ENCODE results near the gene IGFBP2.

IGFBP2 gene

DNA sequence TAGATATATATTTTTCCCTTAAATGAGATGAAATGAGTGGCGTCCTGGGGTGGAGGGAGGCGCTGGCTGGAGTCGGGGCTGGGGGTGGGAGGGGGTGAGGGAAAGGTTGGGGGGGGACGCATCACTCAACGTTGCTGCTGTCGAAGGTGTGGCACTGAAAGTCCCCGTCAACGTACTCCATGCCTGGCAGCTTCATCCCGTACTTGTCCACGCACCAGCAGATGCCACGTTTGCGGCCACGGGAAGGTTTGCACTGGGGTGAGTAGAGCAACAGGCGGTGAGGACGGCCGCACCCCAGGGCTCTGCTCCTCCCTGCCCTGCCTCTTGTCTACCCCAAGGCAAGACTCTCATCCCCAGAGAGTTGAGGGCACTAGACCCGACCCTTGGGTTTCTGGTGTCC, 43.4 kb downstream of the IGFBP2 start:
- TF ChIP-seq JUND (IDR thresholded peaks at IDR 0.05; ENCODE audit: low read depth): no peak
- in situ Hi-C loops (cut with HindIII; ENCODE audit: low pct_unique_long_range_greater_than_20kb, low sequenced_read_pairs): no loop called here
- no peak for DNase-seq (ENCODE audit: low read depth in 1 of 2, low spot score in 1 of 2)

DNA sequence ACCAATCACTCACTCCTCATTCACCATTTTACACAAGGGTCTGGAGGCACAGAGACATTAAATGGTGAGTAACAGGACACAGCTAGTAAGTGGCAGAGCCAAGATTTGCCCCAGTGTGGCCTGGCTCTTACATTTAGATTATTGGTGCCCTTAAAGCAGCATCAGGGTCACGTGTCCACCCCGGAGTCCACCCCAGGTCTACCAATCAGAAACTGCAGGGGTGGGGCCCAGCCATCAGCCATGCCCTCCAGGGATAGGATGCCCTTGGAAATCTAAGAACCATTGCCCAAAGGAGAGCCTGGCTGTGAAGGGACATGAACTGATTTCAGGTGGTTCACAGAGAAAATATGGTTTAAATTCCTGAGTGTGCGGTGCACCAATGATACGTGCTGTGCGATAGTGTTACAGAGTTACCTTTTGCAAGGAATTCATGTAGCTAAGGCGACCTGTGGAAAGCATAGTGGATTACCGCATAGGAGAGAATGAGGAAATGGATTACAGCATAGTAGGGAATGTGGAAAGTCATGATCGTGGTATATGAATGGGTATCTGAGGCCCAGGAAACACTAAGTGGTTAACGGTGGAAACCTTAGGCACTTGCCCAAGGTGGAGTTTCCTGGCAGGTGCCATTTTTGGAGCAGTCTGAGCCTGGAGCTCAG, 44.3 kb downstream of the IGFBP2 start:
- no peak for DNase-seq (ENCODE audit: low read depth in 1 of 2, low spot score in 1 of 2)
- in situ Hi-C loops (cut with HindIII; ENCODE audit: low pct_unique_long_range_greater_than_20kb, low sequenced_read_pairs): no loop called here
- no peak for TF ChIP-seq JUND (IDR thresholded peaks at IDR 0.05; ENCODE audit: low read depth)

DNA sequence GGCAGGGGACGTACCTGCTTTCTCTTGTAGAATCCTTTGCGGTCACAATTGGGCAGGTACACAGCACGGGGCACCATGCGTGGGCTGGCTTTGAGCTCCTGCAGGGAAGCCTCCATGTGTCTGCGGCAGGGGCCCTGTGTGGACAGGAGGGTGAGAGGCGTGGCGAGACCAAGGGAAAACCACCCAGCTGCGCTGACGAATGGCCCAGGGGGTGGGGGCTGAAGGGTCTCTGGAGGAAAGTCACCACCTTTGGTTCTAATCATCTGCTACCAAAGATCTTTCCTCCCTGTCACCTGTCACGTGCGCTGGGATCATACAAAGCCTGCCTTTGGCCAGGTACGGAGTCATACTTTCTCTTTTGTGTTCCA, 44.9 kb downstream of the IGFBP2 start:
- in situ Hi-C loops (cut with HindIII; ENCODE audit: low pct_unique_long_range_greater_than_20kb, low sequenced_read_pairs): no loop called here
- no peak for TF ChIP-seq JUND (IDR thresholded peaks at IDR 0.05; ENCODE audit: low read depth)

DNA sequence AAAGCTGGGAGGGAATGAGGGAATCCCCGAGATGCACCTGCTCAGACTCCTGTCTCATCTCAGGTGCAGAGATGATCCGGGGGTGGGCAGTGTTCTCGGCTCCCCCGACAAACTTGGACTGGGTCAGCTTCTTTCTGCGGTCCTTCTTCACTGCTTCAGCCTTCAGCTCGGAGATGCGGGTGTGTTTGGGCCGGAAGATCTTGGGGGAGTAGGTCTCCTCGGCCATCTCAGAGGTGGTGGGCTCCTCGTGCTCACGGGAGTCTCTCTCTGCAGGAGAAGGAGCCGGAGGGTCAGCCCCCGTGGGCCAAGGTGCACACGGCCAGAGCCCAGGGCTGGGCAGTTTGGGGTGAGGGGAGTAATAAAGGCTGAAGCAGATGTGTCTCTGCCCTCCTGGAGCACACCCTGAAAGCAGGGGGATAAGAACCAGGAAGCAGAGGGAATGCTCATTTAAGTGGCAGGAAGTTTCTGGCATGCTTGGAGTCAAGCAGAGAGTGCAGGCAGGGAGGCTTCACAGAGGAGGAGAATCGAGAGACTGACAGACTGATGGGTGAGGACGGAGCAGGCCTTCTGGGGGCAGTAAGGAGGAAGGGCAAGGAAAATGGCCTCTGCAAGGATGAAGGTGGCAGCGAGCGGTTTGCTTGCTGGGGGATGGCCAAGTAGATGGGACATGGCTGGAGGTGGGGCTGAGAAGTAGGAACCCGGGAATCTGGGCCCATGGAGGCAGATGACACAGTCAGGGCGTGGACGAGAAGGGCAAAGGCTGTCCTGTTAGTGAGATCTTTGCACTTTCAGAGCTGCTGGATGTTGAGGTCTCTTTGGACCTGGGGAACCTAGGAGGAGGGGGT, 45.8 kb downstream of the IGFBP2 start:
- in situ Hi-C loops (cut with HindIII; ENCODE audit: low pct_unique_long_range_greater_than_20kb, low sequenced_read_pairs): no loop called here
- no peak for DNase-seq (ENCODE audit: low read depth in 1 of 2, low spot score in 1 of 2)
- no peak for TF ChIP-seq JUND (IDR thresholded peaks at IDR 0.05; ENCODE audit: low read depth)

More for the DNA sequence above, 44.9 kb downstream of the IGFBP2 start:
- DNase-seq (ENCODE audit: low read depth in 1 of 2, low spot score in 1 of 2): no peak

DNA sequence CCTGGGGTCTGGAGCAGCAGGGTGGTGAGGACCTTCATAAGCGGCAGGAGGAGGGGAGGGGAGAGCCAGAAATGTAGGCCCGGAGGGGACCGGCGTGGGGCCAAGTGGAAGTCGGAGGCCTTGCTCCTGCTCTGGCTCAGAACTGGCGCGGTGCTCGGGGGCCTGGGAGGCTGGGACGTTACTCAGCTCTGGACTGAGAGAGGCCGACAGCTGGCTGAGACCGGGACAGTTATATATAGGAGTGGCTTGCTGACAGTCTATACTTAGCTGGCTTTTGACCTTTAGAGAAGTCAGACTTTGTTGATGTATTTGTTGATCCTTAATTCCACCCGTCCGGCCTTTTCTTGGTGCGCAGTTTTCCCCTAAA, 46.4 kb downstream of the IGFBP2 start:
- no peak for DNase-seq (ENCODE audit: low read depth in 1 of 2, low spot score in 1 of 2)
- in situ Hi-C loops (cut with HindIII; ENCODE audit: low pct_unique_long_range_greater_than_20kb, low sequenced_read_pairs): no loop called here
- no peak for TF ChIP-seq JUND (IDR thresholded peaks at IDR 0.05; ENCODE audit: low read depth)

DNA sequence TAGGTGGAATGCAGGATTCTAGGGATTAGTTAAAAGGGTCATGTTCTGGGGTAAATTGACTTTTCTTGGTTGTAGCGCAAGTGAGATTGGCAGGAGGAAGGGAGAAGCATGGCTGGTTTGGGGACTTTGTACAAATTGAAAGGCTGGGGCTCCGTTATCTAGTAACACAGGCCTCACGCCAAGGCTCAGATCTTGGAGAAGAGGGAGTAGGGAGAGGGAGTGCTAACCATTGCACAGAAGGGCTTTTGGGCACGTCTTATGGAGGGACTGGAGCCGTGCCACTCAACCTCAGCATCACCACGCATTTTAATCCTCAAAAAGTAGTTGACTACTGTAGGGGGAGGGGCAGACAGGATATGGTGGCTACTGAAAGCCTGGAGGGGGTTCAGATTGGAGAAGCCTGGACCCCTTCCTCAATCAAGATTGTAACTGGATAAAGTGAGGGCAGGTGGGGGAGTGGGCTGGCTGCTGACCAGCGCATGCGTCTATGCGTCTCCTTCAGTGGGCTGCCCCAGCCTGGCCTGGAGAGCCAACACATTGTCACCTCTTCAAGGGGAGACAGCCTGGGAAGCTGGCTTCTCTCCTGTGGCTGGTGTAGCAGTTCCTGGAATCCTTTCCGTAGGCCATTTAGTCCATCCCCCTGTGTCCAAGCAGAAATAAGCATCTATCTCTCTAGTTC, 47.9 kb downstream of the IGFBP2 start:
- in situ Hi-C loops (cut with HindIII; ENCODE audit: low pct_unique_long_range_greater_than_20kb, low sequenced_read_pairs): no loop called here
- DNase-seq (ENCODE audit: low read depth in 1 of 2, low spot score in 1 of 2): no peak
- no peak for TF ChIP-seq JUND (IDR thresholded peaks at IDR 0.05; ENCODE audit: low read depth)

DNA sequence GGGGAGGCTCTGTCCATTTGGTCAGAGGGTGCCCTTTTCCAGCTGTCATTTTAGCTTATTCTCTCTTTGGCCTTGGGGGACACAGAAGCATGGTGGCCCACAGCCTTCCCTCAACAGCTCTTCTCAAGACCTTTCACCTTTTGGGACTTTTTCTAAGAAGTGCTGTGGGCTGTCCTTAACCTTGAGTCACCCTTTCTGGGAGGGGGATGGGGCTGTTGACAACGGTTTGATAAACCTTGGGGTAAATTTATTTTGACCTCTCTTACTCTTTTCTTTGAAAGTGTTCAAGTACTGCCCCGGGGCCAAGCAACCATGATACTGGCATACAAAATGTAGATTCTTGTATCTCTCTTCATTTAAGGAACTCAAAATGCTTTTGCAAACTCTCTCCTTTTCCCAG, 48.5 kb downstream of the IGFBP2 start:
- in situ Hi-C loops (cut with HindIII; ENCODE audit: low pct_unique_long_range_greater_than_20kb, low sequenced_read_pairs): no loop called here
- DNase-seq (ENCODE audit: low read depth in 1 of 2, low spot score in 1 of 2): no peak
- no peak for TF ChIP-seq JUND (IDR thresholded peaks at IDR 0.05; ENCODE audit: low read depth)

DNA sequence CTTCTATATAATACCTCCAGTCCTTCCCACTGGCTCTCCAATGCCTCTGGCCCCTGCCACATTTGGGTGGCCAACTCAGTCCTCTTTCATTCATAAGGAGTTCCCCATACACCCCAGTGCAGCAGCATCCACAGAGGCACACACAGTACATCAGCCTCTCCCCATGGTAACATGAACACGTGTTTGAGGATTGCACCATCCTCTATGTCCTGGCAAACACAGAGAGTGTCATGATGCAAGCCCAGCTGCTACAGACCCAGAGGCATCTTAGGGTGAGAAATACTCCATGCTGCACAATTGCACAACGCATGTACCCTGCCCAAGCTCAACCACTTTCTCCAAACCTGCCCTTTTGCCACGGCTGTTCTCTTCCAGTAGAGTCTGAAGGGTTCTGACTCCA, 50.6 kb downstream of the IGFBP2 start:
- in situ Hi-C loops (cut with HindIII; ENCODE audit: low pct_unique_long_range_greater_than_20kb, low sequenced_read_pairs): no loop called here
- DNase-seq (ENCODE audit: low read depth in 1 of 2, low spot score in 1 of 2): peak in 1 of 2 experiments; percentile 76
- no peak for TF ChIP-seq JUND (IDR thresholded peaks at IDR 0.05; ENCODE audit: low read depth)

DNA sequence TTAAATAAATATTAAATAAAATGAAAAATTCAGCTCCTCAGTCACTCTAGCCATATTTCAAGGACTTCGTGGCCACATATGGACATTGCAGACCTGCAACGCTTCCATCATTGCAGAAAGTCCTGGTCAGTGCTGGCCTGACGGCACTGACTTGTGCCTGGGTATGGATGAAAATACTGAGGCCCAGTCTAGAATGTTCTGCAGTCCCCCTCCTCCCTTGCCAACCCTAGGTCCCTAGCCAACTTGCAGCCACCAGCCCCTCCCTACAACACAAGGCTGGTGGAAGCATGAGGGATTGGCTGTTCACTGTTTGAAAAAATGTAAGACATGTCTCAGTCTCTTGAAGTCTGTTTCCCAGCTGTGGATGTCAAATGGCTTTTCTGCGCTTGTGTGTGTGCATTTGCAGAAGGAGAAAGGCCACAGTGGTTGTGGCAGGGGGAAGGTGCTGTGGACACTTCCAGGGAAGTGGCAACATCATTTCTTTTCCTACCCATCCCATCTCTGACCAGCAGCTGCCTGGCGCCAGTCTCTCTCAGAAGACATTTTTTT, 52.2 kb downstream of the IGFBP2 start:
- in situ Hi-C loops (cut with HindIII; ENCODE audit: low pct_unique_long_range_greater_than_20kb, low sequenced_read_pairs): no loop called here
- no peak for TF ChIP-seq JUND (IDR thresholded peaks at IDR 0.05; ENCODE audit: low read depth)

DNA sequence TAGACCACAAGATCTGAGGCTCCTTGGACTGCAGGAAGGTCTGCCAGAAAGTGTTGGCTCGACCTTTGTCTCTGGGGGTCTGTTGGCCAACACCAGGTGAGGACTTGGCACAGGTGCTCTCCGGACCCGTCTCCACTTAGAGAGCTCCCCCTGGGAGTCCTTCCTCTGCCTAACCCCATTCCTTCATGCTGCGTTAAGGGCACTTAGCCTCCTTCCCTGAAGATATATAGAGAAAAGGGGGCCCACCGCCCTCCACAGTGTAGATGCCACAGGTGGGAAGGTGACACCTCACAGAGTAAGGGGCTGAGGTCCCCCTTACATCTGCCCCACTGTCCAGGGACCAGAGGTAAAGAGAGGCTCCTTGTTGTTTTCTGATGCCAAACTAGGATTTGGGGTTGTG, 53.9 kb downstream of the IGFBP2 start:
- in situ Hi-C loops (cut with HindIII; ENCODE audit: low pct_unique_long_range_greater_than_20kb, low sequenced_read_pairs): no loop called here
- DNase-seq (ENCODE audit: low read depth in 1 of 2, low spot score in 1 of 2): no peak
- no peak for TF ChIP-seq JUND (IDR thresholded peaks at IDR 0.05; ENCODE audit: low read depth)

More for the DNA sequence above, 52.2 kb downstream of the IGFBP2 start:
- no peak for DNase-seq (ENCODE audit: low read depth in 1 of 2, low spot score in 1 of 2)

DNA sequence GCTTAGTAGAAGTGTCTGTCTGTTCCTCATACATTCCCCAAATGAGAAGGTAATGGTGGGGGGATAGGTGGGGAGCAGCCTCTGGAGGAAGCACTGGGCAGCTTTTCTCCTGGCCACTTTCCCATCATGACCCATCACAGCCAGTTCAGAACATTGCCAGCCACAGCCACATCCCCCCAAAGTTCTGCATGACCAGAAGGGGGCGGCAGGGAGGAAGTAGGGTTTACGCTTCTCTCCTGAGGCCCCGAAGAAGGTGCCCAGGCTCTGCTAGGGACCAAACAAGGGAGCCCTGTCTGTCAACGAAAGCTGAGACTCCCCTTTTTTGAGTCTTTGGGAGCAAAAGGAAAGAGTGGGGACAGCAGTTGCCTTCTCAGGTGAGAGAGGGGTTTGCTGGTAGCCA, 54.4 kb downstream of the IGFBP2 start:
- in situ Hi-C loops (cut with HindIII; ENCODE audit: low pct_unique_long_range_greater_than_20kb, low sequenced_read_pairs): no loop called here
- DNase-seq (ENCODE audit: low read depth in 1 of 2, low spot score in 1 of 2): no peak
- TF ChIP-seq JUND (IDR thresholded peaks at IDR 0.05; ENCODE audit: low read depth): no peak

DNA sequence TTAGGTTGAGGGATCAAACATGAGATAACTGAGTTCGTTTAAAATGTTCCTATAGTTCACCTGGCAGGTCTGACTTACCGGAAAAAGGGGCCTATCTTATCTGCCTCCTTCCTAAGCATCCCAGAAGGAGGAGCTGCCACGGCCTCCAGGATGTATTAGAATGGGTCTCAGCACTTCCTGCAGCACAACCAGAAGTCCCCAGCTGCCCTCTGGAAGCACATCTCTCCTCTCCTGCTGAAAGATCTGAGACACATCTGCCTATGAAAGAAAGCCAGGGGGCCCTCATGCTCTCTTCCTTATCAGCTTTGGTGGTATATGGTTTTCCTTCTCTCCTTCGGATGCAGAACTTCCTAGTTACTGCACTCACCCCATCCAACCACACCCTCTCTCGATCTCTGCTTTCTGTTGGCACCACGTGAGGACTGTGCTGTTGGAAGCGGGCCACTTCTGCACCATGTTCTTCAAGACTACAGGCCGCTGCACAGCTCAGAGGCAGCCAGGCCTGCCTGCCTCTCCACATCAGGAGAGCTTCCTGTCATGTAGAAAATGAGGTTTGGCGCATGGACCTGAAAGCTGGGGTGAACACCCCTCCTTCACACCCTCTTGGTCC, 55.6 kb downstream of the IGFBP2 start:
- in situ Hi-C loops (cut with HindIII; ENCODE audit: low pct_unique_long_range_greater_than_20kb, low sequenced_read_pairs): no loop called here
- TF ChIP-seq JUND (IDR thresholded peaks at IDR 0.05; ENCODE audit: low read depth): no peak
- DNase-seq (ENCODE audit: low read depth in 1 of 2, low spot score in 1 of 2): no peak

Data from T47D (cell line).